Epithelial cell of proximal tubule (primary cell): ENCODE data around the gene CCR9. TPM values are rescaled to one million over a fixed set of nuclear protein-coding genes. Genes with fewer than 3 reads are reported as not detected.

Source experiments
- DNase-seq: peaks from one replicate; pipeline ENCODE4 v3.0.0-alpha.2; 2011; ENCODE audit warnings: low read depth
- H3K4me3 ChIP-seq: 2 replicates; pipeline ENCODE4 v1.5.1; 2011; ENCODE audit warnings: low read depth, mild to moderate bottlenecking, low read length
- CTCF ChIP-seq: conservative IDR thresholded peaks from 2 replicates; pipeline ENCODE4 v1.5.1; 2012; ENCODE audit warnings: low read depth, mild to moderate bottlenecking, low read length
- total RNA-seq: library from RNA; depleted of rRNA; stranded (reverse); fragments of >200 nt; gene quantifications from 2 replicates; pipeline ENCODE4 v1.2.3, GENCODE V29; 2015

Gene CCR9
- total RNA-seq, 1 donor from 2014 or later, result 0.17 TPM

DNA sequence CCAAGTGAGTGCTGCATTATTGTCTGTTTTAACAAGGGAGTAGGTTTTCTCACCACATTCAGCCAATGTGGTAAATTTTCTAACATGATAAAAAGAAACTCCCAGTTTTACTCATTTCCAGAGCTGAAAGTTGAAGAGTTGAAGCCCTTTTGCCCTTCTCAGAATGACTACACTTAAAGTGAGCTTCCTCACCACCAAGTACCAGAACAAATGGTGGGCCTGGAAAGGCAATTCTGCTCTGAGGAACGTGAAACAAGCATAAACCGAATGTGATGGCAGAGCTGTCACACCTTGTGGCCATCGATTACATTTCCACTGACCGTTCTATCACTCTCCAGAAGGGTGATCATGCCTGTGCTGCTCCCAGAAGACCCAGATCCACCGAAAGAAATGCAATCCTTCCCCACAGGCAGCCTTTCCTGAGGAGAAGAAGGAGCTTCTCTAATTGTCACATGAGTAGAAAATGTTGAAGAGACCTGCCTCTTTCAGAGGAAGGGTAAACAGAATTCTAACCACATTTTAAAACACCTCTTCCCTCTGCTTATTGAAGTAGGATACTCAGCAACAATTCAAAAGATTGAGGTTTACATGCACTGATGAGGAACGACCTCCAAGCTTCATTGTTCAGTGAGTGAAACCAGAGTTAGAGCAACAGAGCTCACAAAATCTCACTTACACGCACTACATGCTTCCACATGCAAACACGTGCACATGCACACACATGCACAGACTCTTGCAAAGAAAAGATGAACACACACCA, 21.4 kb upstream of the CCR9 start:
- H3K4me3 ChIP-seq, result no peak overlapping the region
- no peak for DNase-seq
- TF ChIP-seq CTCF, result no peak

- DNase-seq, result no peak
- TF ChIP-seq CTCF, result no peak
- no peak overlapping the region for H3K4me3 ChIP-seq
Observed at GRCh38 chr3:45865563-45865962, 20.8 kb upstream of the CCR9 start.

- no peak for DNase-seq
- no peak for TF ChIP-seq CTCF
- no peak overlapping the region for H3K4me3 ChIP-seq
Observed at GRCh38 chr3:45868213-45868612, 18.1 kb upstream of the CCR9 start.

DNA sequence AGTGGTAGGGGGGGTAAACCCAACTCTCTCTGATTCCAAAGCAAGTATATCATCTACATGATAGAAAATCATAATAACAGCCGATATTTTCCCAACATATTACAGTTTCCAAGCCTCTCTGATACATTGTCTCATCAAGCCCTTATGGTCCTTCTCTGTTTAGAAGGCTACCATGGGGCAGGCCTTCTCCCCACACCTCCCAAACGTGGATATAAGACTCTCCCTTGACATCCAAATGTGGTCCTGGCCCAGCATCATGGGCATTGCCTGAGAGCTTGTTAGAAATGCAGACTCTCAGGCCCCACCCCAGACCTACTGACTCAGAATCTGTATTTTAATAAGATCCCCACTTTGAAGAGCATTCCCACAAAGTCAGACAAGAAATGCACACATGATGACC, 17.7 kb upstream of the CCR9 start:
- no peak for TF ChIP-seq CTCF
- no peak overlapping the region for H3K4me3 ChIP-seq
- DNase-seq, result no peak

DNA sequence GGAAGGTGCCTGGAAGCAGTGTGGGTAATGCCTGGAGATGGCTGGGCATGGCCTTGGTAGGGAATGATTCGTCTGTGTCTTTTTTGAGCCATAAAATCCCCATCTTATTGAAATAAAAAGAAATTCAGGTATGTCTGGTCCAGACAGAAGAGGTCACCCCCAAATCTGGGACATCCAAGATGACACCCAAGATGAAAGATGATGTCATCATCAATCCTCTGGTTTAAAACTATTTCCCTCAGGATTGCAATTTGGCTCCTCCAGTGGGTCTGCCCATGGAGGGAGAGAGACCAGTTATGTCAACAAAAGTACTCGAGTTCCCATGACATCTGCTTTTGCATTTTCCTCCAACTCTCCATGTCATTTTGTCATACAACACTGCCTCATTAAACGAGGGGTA, 16.7 kb upstream of the CCR9 start:
- no peak overlapping the region for H3K4me3 ChIP-seq
- TF ChIP-seq CTCF, result no peak
- DNase-seq, result no peak

DNA sequence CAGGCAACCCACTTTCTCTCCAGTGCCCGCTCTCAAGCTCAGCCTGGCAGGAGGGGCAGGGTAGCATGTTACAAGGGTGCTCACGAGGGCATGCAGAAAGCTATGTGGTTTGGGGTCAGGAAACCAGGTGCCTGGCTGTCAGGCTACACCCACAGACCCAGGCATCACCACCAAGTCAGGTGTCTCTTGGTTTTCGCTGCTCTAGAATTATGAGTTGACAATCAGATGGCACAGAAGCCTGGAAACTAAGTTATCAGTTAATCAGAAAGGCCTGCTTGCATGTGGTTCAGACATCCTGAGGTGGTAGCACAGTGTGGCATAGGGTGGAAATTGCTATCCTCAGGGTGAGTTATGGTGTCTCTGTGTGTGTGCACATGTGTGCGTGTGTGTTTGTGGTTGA, 16.2 kb upstream of the CCR9 start:
- no peak for TF ChIP-seq CTCF
- DNase-seq, result no peak
- H3K4me3 ChIP-seq, result no peak overlapping the region

DNA sequence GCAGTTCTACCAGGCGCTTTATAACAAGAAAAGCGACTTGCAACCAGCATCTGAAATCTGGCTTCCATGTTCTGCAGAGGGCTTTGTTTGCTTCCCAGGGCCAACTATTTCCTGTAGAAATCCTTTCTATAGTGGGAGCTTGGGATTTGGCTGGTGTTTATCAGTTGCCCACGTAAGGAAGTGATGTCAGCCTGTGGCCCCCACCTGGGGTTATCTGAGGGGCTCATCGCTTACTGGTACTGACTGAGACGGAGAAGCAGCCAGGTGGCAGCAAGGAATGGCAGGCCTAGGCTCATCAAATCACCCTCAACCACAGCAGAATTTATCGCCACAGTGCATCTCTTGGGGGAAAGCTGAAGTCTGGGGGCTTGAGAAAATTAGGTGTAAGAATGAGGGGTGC, 14.6 kb upstream of the CCR9 start:
- TF ChIP-seq CTCF, result no peak
- no peak overlapping the region for H3K4me3 ChIP-seq
- DNase-seq, result no peak
